GM18909 (cell line): ENCODE results near the gene TYW5.
"Not testable (repeated sequence)": the region's sequence is repeated elsewhere in the genome, so short reads cannot be mapped to it uniquely, and the experiment has no call there.

Experiments used
- ATAC-seq: cut with Tn5 transposase; IDR thresholded peaks from one replicate; pipeline ENCODE4 v1.9.1; 2021; ENCODE audit warnings: mild to moderate bottlenecking; ENCODE audit not compliant: unreplicated experiment, poor library complexity

TYW5 gene

DNA sequence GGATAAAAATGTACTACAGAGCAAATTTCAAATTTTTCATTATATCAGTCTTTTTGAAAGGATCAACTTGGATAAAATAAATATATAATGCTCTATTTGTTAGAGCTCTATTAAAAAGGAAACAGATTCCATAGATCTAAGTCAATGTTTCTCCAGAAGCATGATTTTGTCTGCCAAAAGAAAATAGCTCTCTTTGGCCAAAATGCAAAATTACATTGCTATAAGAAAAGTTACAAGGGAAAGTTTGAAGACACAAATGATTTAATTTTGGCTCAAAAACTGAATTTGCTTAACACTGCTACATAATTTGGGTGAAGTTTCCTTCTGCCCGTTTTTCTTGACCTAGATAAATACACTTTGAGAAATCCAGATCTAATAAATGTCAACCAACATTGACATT lies 28.5 kb downstream of the TYW5 start:
- no peak for ATAC-seq

DNA sequence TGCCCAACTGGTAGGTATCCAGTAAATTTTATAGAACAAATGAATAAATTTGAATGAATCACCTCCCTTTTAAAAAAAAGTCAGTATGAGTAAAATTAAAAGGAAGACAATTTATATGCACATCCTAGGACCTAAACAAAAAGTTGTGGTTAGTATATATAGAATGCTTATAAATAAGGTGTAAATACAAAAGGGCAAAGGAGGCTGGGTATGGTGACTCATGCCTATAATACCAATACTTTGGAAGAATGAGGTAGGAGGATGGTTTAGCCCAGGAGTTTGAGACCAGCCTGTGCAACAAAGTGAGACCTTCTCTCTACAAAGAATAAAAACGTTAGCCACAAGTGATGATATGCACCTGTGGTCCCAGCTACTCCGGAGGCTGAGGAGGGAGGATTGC lies 31.4 kb downstream of the TYW5 start:
- ATAC-seq, result no peak

DNA sequence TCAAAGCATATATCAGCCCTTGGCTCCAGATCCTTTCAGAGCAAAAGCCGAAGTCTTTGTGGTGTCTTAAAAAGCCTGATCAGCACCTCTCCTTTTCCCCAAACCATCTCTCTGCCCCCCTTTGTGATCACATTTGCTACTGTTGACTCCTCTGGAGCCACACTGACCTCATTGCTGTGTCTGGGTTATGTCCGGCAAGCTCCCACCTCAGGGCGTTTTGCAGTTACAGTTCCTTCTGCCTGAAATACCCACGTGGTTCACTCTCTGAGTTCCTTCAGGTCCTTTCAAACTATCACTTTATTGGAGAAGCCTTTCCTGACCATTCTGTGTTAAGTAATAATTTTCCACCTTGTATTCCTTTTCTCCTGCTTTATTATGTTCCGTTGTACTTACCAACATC lies 32.4 kb downstream of the TYW5 start:
- ATAC-seq, result no peak

DNA sequence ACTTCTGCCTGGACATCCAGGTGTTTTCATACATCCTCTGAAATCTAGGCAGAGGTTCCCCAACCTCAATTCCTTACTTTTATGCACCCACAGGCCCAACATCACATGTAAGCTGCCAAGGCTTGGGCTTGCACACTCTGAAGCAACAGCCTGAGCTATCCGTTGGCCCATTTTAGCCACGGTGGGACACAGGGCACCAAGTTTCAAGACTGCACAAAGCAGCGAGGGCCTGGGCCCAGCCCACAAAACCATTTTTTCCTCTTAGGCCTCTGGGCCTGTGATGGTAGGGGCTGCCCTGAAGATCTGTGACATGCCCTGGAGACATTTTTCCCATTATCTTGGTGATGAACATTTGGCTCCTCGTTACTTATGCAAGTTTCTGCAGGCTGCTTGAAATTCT lies 38.3 kb downstream of the TYW5 start:
- ATAC-seq, result no peak

DNA sequence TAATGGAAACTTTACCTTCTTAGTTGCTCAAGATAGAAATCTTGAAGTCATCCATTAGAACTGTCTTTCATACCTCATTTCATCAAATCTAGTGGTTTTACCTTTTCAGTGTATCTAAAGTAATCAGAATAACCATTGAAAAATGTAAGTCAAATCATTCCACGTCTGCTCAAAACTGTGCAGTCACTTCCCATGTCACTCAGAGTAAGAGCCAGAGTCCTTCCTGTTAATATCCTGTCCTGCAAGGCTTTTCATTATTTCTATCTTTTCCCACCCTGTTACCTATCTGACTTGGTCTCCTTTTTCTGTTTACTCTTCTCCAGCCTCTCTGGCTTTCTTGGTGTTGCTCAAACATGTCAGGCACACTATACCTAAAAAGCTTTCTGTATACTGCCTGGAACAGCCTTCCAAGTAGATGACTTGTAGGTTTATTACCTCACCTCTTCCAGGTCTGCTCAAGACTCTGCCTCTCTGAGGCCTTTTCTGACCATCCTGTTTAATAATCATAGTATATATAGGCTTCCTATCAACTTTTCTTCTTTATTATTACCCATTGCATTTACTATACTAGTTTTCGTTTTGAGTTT lies 40.8 kb downstream of the TYW5 start:
- no peak for ATAC-seq

DNA sequence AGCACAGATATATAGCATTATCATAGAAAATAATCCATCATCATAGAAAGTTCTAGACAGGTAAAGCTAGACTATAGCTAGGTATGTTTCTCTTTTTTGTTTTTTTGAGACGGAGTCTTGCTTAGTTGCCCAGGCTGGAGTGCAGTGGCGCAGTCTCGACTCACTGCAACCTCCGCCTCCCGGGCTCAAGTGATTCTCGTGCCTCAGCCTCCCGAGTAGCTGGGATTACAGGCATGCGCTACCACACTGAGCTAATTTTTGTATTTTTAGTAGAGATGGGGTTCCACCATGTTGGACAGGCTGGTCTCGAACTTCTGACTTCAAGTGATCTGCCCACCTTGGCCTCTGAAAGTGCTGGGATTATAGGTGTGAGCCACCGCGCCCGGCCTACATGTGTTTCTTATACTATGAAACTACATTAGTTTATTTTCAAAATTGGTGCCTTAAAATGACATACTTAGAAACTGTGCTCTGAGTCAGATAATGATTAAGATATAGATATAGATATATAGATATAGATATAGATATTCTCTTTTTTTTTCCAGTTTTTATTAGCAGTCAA lies 42.7 kb downstream of the TYW5 start:
- ATAC-seq, result not testable (repeated sequence)

DNA sequence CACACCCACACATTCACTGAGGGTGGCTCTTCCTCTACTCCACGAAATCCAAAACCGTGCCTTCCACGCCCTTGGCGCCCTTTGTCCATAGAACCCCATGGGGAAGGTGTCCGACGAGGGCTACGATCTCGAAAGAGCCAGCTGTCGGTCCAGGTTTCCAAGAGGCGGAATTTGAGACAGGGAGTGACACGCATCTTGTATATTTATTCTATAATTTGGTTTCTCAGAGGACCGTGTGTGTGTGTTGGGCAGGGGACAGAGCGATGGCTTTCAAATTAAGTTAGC lies 43.5 kb downstream of the TYW5 start:
- ATAC-seq, result no peak

DNA sequence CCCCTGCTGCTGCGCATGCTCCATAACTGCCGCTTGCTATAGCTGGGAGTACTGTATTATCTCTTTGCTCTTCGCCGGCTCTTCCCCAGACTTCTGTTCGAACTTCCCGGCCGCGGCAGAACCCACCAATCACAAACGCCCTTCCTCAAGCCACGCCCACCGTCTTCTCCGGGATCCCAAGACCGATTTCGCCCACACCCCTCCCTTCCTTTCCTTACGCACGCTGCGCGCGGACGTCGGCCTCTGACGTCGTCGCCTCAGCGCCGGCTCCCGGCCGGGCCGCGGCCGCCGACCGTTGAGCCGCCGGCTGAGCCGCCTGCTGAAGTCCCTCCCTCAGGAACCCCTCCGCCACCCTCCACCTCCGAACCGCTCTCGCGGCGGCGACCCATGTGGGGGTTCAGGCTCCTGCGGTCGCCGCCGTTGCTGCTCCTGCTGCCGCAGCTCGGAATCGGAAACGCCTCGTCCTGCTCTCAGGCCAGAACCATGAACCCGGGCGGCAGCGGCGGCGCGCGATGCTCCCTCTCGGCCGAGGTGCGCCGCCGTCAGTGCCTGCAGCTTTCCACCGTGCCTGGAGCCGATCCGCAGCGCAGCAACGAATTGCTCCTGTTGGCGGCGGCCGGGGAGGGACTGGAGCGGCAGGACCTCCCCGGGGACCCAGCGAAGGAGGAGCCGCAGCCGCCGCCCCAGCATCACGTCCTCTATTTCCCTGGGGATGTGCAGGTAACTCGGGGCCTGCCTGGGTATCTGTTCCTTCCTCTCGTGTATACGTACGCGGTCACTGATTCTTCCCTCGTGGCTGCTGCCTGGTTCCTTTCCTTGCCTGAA lies 44.0 kb downstream of the TYW5 start, which contains the start of gene C2orf69:
Gene C2orf69, plus strand, starts transcription at position 242 of the 825 bp plus-strand sequence. Its CDS starts 146 bp downstream, at position 388.
- ATAC-seq, result peak; percentile 93

DNA sequence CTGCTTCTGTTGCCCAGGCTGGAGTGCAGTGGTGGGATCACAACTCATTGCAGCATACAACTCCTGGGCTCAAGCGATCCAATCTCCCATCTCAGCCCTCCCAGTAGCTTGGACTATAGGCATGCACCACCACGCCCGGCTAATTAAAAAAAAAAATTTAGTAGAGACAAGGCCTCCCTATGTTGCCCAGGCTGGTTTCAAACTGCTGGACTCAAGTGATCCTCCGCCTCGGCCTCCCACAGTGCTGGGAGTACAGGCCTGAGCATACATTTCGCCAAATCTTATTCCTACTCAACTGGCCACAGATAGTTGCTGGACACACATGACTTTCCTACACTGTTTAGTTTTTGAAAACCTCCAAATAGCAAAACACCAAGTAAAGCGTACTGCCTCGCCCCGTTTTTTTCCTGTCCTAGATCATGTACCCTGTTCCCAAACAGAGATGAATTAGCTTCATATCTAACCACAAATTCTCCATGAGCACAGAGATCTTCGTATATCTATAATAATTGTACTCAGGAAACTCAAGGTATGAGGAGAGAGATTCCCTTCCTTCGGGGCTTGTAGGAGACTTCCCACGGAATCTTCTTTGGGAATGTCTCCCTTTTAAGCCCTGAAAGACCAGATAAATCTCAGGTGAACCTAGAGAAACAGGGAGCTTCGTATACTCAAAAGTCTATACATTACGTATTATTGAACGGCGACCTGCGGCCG lies 44.8 kb downstream of the TYW5 start:
- no peak for ATAC-seq

DNA sequence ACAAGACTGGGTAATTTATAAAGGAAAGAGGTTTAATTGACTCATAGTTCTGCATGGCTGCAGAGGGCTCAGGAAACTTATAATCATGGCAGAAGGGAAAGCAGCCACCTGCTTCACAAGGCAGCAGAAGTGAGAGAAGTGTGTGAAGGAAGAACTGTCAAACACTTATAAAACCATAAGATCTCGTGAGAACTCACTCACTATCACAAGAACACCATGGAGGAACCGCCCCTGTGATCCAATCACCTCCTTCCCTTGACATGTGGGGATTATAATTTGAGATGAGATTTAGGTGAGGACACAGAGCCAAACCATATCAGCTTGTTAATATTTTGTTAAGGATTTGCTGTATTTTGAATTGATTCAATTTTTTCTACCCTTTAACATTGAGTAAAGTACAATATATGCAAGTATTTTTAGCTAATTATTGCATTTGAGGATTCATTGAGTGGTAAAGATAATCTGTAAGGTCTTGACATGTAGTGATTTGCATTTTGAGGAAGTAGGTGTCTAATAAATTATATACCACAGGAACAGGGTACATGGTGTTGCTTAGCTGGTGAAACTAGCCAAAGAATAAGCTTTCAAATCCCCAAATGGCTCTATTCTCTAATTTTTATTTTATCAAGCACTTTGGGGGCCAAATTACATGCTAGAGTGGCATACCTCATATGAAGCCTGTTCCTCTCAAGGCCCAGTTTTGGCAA lies 48.1 kb downstream of the TYW5 start:
- no peak for ATAC-seq

DNA sequence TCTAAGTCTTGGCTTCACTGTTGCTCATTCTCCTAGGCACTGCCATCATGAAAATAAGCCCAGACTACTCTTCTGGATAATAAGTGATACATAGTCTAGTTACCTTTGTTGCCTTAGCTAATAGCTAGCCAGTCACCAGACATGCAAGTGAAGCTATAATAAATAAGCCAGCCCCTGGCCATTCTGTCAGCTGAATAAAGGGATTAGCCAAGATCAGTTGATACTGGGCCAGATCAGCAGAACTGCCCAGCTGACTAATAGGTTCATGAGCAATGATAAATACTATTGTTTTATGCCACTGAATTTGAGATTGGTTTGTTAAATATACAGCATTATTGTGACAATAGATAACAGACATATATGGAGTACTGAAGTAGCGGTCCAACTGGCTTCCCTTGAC lies 52.2 kb downstream of the TYW5 start:
- no peak for ATAC-seq

DNA sequence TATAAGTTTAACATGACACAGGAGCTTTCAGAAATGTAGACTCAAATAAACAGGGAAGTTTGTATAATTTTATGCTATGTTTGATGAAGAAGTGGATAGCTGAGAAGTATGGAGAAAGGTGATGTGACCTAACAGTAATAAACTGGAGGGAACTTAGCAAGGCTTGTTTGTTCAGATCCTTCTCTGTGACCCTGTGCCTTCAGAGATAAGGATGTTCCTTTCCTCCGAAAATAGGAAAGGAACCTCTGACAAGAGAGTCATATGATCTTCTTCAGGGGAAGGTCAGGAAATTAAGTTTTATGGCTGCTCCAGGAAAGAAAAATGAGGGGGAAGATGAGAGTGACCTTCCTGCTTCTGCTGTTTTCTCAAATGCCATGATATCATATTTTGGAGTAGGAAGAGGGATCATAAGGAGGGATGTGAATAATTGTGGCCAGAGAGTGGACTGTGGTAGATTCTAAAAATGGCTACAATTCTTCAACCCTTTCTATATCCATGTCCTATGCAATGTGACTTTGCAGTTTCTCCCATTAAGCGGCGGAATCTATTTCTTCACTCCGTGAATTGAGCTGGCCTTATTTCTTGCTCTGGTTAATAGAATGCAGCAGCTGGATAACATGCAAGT lies 52.7 kb downstream of the TYW5 start:
- no peak for ATAC-seq

DNA sequence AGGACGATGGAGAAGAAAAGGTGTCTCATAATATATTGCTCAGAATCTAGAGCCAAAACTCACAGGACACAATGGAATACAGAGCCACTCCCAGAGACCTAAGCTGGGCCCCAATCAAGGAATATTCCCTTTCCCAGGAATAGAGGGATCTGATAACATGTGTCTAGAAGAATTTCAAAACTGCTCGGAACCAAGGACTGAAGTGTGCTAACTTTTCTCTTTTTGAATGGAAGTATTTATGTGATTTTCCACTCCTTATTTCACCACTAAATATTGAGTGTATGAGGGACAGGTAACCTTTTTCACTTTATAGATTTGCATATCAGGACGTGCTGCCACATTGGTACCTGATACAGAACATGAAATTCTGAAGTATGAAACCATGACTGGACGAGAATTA lies 53.3 kb downstream of the TYW5 start:
- ATAC-seq, result no peak

DNA sequence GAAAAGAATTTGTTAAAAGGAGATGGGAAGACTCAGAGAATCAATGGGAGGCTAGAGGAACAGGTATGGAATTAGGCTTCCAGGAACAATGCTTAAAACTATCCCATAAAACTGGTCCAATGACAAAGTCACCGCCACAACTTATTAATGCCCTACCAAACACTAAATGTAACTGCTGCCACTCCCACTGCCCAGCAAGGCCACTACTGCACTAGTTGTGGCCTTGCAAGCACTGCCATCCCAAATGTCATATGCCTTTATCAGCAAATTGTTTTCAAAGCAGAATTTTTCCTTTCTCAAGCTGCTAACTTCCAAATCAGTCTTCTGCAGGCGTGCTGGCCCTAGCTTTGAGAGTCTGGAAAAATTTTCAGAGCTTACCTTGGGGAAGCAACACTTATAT lies 58.7 kb downstream of the TYW5 start:
- ATAC-seq, result no peak

DNA sequence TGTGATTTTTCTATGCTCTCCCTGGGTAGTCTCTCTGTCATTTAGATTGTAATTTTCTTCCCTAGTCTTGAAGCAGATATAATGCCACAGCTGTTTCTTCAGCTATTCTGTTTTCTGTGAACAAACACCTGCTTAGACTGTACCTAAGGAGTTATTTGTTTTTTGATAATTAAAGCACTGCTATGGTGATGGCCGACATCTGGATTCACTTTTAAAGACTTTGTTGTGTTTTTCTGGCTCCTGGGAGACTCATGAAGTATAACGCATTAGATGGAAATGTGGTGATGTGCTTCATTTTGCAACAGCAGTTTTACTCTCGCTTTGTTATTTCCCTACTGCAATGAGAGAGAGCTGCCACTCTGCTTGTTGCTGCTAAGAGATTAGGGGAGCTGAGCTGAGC lies 59.9 kb downstream of the TYW5 start:
- no peak for ATAC-seq

DNA sequence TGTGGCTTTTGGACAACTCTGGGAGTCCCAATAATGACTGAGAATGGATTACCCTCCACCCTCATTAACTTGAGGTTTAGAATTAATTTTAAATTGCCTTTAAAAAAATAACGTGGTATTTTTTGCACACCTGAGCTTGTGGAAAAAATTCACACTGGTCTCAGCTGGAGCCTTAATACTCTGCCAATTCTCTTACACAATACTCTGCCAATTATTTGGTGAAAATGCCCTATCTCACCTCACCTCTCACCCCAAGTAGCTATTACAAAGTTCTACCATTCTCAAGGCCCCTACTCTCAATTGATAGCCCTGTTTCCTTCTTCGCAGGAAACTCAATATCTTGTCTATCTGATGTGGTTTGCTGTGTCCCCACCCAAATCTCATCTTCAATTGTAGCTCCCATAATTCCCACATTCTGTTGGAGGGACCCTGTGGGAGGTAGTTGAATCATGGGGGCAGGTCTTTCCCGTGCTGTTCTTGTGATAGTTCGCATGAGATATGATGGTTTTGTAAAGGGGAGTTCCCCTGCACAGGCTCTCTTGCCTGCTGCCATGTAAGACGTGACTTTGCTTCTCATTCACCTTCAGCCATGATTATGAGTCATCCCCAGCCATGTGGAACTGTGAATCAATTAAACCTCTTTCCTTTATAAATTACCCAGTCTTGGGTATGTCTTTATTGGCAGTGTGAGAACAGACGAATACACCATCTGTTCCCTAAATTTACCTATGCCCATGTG lies 71.6 kb downstream of the TYW5 start:
- ATAC-seq, result no peak

DNA sequence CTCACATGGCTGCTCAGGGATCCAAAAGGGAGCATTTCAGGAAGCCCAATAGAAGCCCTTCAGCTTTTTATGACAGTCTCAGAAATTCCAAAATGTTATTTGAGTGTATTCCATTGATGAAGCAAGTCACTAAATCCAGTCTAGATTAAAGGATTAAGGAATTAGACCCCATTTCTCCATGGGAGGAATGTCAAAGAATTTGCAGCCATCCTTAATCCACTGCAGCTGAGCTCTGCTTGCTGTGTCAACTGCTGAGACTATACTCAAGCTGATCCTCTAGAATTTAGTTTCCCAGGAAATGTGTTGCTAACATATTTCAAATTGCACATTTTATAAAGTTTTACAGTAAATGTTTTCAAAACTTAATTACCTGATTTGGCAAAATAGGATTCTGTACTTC lies 72.6 kb downstream of the TYW5 start:
- no peak for ATAC-seq
